ENCODE measurements around the gene AFF1.

Gene AFF1

DNA sequence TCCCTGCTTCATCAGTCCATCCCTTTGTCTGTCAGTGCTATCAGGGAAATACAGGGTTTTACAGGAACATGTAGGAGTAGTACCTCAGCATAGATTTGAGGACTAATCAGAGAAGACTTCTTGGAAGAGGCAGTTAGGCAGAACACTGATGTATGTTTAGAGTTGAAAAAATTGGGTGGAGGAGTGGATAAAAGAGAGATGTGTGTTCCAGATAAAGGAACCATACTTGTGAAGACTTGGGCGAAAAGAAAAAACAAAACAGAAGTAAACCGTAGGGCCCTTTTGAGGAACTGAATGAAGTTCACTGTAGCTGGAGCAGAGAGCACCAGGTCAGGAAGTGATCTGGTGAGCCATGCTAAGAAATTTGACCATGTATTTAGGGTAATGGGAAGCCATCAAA, 32.3 kb downstream of the AFF1 start:
- Histone ChIP-seq H3K4me1 (ENCODE audit: low read length) (peaks cover 27% of the 10 kb centered on the region), H3K4me2 (ENCODE audit: low read depth, low read length) (no peak overlapping the region), H3K9me3 (replicated peaks; ENCODE audit: insufficient read depth, low read length) (no peaks in the 10 kb centered on the region)

DNA sequence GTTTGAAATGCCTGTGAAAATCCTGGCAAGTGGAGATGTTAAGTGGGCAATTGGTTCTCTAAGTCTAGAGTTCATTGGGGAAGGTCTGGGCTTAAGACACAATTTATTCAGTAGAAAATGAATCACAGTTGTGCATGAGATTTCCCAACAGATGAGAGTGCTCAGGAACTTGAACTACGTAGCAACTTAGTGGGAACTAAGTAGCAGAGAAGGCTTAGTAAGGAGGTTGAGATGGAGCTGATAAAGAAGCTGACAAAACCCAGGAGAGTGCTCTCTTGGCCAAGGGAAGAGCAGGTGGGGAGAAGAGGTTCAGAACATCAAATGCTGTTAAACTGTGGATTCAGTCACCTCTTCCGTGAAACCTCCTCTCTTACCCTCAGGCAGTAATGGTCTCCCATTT, 33.0 kb downstream of the AFF1 start:
- Histone ChIP-seq H3K36me3 (replicated peaks; ENCODE audit: insufficient read depth, low read length) (no peaks in the 10 kb centered on the region), H3K9me2 (replicated peaks; ENCODE audit: insufficient read depth, low read length) (no peaks in the 10 kb centered on the region), H3K27me3 (replicated peaks; ENCODE audit: insufficient read depth, low read length) (no peaks in the 10 kb centered on the region), H3K4me3 (ENCODE audit: low read length) (no peak overlapping the region), H3F3A (ENCODE audit: insufficient read depth, low read length) (no peaks in the 10 kb centered on the region; the same call in 1 of the 2 replicates), H3K4me2 (ENCODE audit: low read depth, low read length) (no peak overlapping the region), H3K27ac (ENCODE audit: low read length) (no peak overlapping the region), H3K9me3 (replicated peaks; ENCODE audit: insufficient read depth, low read length) (no peaks in the 10 kb centered on the region), H3K79me2 (ENCODE audit: low read length) (peaks cover 93% of the 10 kb centered on the region), H4K20me1 (ENCODE audit: insufficient read depth, low read length) (no peaks in the 10 kb centered on the region), H2AFZ (ENCODE audit: low read length) (no peak overlapping the region), H3K4me1 (ENCODE audit: low read length) (peaks cover 22% of the 10 kb centered on the region), H3K9ac (ENCODE audit: low read length) (no peak overlapping the region)
- DNase-seq = no peak
- TF ChIP-seq, protein P1, sequence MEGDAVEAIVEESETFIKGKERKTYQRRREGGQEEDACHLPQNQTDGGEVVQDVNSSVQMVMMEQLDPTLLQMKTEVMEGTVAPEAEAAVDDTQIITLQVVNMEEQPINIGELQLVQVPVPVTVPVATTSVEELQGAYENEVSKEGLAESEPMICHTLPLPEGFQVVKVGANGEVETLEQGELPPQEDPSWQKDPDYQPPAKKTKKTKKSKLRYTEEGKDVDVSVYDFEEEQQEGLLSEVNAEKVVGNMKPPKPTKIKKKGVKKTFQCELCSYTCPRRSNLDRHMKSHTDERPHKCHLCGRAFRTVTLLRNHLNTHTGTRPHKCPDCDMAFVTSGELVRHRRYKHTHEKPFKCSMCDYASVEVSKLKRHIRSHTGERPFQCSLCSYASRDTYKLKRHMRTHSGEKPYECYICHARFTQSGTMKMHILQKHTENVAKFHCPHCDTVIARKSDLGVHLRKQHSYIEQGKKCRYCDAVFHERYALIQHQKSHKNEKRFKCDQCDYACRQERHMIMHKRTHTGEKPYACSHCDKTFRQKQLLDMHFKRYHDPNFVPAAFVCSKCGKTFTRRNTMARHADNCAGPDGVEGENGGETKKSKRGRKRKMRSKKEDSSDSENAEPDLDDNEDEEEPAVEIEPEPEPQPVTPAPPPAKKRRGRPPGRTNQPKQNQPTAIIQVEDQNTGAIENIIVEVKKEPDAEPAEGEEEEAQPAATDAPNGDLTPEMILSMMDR (IDR thresholded peaks at IDR 0.05; ENCODE audit: low read length) = no peak
- TF ChIP-seq EZH2phosphoT487 (IDR thresholded peaks at IDR 0.05; ENCODE audit: low read length) (no peak), EZH2 (optimal IDR thresholded peaks at IDR 0.05; ENCODE audit: low read depth, low read length) (no peak)

More for the DNA sequence above, 32.3 kb downstream of the AFF1 start:
- no peaks in the 10 kb centered on the region for H3K36me3 ChIP-seq (replicated peaks; ENCODE audit: insufficient read depth, low read length)
- no peak overlapping the region for H3K4me3 ChIP-seq (ENCODE audit: low read length)
- H4K20me1 ChIP-seq (ENCODE audit: insufficient read depth, low read length) = no peaks in the 10 kb centered on the region
- peaks cover 94% of the 10 kb centered on the region for H3K79me2 ChIP-seq (ENCODE audit: low read length)
- no peak overlapping the region for H3K27ac ChIP-seq (ENCODE audit: low read length)
- DNase-seq = no peak
- H2AFZ ChIP-seq (ENCODE audit: low read length) = no peak overlapping the region
- H3K9me2 ChIP-seq (replicated peaks; ENCODE audit: insufficient read depth, low read length) = no peaks in the 10 kb centered on the region
- H3K27me3 ChIP-seq (replicated peaks; ENCODE audit: insufficient read depth, low read length) = no peaks in the 10 kb centered on the region
- TF ChIP-seq EZH2phosphoT487 (IDR thresholded peaks at IDR 0.05; ENCODE audit: low read length) = no peak
- TF ChIP-seq, protein P1 (IDR thresholded peaks at IDR 0.05; ENCODE audit: low read length) = no peak
- no peak for TF ChIP-seq EZH2 (optimal IDR thresholded peaks at IDR 0.05; ENCODE audit: low read depth, low read length)
- H3F3A ChIP-seq (ENCODE audit: insufficient read depth, low read length) = peaks cover 7% of the 10 kb centered on the region
- no peak overlapping the region for H3K9ac ChIP-seq (ENCODE audit: low read length)

DNA sequence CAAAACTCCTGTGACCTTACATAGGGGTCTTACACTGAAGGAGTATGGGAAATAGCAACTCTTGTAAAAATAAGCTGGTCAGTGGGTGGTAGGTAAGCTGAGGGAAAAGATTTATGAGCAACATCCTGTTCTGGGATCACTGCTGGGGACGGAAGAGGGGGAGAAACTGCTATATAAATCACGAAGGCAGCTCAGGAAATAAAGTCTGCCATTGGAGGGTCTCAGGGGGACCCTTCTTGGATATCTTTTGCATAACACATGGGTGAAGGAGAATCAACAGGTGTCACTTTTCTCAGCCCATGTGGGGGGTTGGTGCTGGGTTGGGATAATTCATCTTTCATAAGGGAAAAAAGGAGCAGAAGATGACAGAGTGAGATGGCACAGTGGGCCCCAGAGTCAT, 33.7 kb downstream of the AFF1 start:
- Histone ChIP-seq H4K20me1 (ENCODE audit: insufficient read depth, low read length) (no peaks in the 10 kb centered on the region), H2AFZ (ENCODE audit: low read length) (no peak overlapping the region), H3F3A (ENCODE audit: insufficient read depth, low read length) (no peaks in the 10 kb centered on the region; the same call in 1 of the 2 replicates), H3K9ac (ENCODE audit: low read length) (no peak overlapping the region), H3K9me2 (replicated peaks; ENCODE audit: insufficient read depth, low read length) (no peaks in the 10 kb centered on the region), H3K27ac (ENCODE audit: low read length) (no peak overlapping the region), H3K4me2 (ENCODE audit: low read depth, low read length) (no peak overlapping the region), H3K9me3 (replicated peaks; ENCODE audit: insufficient read depth, low read length) (no peaks in the 10 kb centered on the region), H3K79me2 (ENCODE audit: low read length) (peaks cover 93% of the 10 kb centered on the region), H3K4me1 (ENCODE audit: low read length) (peaks cover 16% of the 10 kb centered on the region), H3K36me3 (replicated peaks; ENCODE audit: insufficient read depth, low read length) (no peaks in the 10 kb centered on the region), H3K27me3 (replicated peaks; ENCODE audit: insufficient read depth, low read length) (no peaks in the 10 kb centered on the region), H3K4me3 (ENCODE audit: low read length) (no peak overlapping the region)
- no peak for TF ChIP-seq EZH2phosphoT487 (IDR thresholded peaks at IDR 0.05; ENCODE audit: low read length)
- TF ChIP-seq, protein P1 (IDR thresholded peaks at IDR 0.05; ENCODE audit: low read length) = no peak
- TF ChIP-seq EZH2 (optimal IDR thresholded peaks at IDR 0.05; ENCODE audit: low read depth, low read length) = no peak
- no peak for DNase-seq
